Rectal smooth muscle tissue (tissue), 1 donor: Measurements from ENCODE around the gene ADGRV1.
"Not testable (repeated sequence)": the region's sequence is repeated elsewhere in the genome, so short reads cannot be mapped to it uniquely, and the experiment has no call there.

Experiments
- H3K27ac ChIP-seq: one replicate; pipeline ENCODE4 v1.7.0; 2013; ENCODE audit warnings: low read depth, low read length, inconsistent platforms
- H3K27me3 ChIP-seq: one replicate; pipeline ENCODE4 v1.7.0; 2013; ENCODE audit warnings: low read length; ENCODE audit not compliant: control insufficient read depth, insufficient read depth
- H3K36me3 ChIP-seq: one replicate; pipeline ENCODE4 v1.7.0; 2013; ENCODE audit warnings: low read length; ENCODE audit not compliant: control insufficient read depth, insufficient read depth
- H3K4me1 ChIP-seq: one replicate; pipeline ENCODE4 v1.7.0; 2013; ENCODE audit warnings: low read length; ENCODE audit not compliant: control insufficient read depth, insufficient read depth
- H3K4me3 ChIP-seq: one replicate; pipeline ENCODE4 v1.7.0; 2013; ENCODE audit warnings: low read length
- H3K9ac ChIP-seq: one replicate; pipeline ENCODE4 v1.7.0; 2013; ENCODE audit warnings: low read length

Gene ADGRV1

DNA sequence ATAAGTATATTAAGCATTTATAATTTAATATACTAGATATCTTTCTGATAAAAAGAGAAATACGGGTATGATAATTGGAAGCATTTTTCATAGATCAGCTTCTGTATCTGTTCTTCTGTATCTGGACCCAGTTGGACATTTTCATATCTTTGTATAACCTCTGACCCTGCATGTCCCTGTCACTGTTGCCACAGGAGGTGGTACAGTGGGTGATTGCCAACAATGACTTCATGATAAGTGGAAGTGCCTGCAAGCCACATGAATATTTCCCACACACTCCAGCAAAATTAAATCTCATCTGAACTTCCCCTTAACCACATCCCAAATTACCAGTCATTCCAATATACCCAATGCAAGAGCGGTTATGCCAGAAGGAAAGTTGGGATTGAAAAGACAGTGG is 448.1 kb downstream of the ADGRV1 start:
- H3K4me1 ChIP-seq = no peaks in the 10 kb centered on the region
- H3K36me3 ChIP-seq = no peaks in the 10 kb centered on the region
- no peaks in the 10 kb centered on the region for H3K27me3 ChIP-seq
- no peak overlapping the region for H3K27ac ChIP-seq
- H3K4me3 ChIP-seq = no peak overlapping the region
- no peak overlapping the region for H3K9ac ChIP-seq

GRCh38 chr5:91007251-91007650 is 448.7 kb downstream of the ADGRV1 start:
- H3K9ac ChIP-seq = no peak overlapping the region
- no peaks in the 10 kb centered on the region for H3K27me3 ChIP-seq
- H3K4me3 ChIP-seq = no peak overlapping the region
- H3K27ac ChIP-seq = no peak overlapping the region
- no peaks in the 10 kb centered on the region for H3K4me1 ChIP-seq
- no peaks in the 10 kb centered on the region for H3K36me3 ChIP-seq

DNA sequence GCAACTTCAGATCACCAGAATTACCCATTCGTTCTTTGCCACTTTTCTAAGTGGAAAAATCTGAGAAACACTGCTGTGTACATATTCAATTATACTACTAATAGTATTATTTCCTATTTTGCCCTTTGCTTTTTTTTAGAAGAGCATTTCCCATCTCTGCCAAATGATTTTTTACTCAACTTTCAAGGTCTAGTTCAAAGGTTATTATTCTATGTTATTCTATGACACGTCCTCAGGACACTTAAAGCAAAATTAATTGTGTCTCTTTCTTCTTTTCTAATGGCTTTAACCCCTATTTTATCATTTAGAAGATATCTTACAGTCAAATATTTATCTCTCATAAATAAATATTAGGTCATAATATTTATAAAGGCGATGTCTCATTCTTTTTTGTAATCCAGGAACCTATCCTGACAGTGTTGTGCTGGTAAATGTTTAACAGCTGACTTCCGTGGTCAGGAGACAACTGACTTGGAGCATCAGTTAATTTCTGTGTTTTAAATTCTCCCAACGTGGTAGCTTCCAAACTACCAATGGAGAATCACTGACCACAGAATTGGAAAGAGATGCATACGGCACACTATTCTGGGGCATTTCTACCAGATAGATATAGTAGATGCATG is 449.3 kb downstream of the ADGRV1 start:
- H3K27ac ChIP-seq = no peak overlapping the region
- H3K36me3 ChIP-seq = no peaks in the 10 kb centered on the region
- no peak overlapping the region for H3K9ac ChIP-seq
- H3K27me3 ChIP-seq = no peaks in the 10 kb centered on the region
- H3K4me1 ChIP-seq = no peaks in the 10 kb centered on the region
- no peak overlapping the region for H3K4me3 ChIP-seq

GRCh38 chr5:91010090-91010489 is 451.5 kb downstream of the ADGRV1 start:
- Histone ChIP-seq H3K4me3 (no peak overlapping the region), H3K36me3 (no peaks in the 10 kb centered on the region), H3K27me3 (no peaks in the 10 kb centered on the region), H3K4me1 (no peaks in the 10 kb centered on the region), H3K27ac (no peak overlapping the region), H3K9ac (no peak overlapping the region)

DNA sequence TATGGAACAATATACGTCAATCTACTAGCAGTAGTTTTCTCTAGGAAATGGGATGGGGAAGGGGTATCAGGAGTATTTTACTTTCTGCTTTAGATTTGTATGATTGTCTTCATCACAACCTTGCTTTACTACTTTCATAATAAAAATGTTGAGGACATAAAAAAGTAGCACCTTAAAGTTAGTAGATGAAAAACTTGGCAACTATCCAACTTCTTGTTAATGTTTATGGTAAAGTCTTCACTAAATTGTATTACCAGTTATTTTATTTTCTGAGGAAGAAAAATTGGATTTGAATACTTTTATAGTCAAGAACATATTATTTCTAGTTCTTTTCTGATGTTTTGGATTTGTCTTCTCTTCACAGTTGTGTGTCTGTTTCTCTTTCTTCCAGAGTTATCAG is 452.4 kb downstream of the ADGRV1 start:
- Histone ChIP-seq H3K4me1 (no peaks in the 10 kb centered on the region), H3K4me3 (no peak overlapping the region), H3K9ac (no peak overlapping the region), H3K27me3 (no peaks in the 10 kb centered on the region), H3K27ac (no peak overlapping the region), H3K36me3 (no peaks in the 10 kb centered on the region)

DNA sequence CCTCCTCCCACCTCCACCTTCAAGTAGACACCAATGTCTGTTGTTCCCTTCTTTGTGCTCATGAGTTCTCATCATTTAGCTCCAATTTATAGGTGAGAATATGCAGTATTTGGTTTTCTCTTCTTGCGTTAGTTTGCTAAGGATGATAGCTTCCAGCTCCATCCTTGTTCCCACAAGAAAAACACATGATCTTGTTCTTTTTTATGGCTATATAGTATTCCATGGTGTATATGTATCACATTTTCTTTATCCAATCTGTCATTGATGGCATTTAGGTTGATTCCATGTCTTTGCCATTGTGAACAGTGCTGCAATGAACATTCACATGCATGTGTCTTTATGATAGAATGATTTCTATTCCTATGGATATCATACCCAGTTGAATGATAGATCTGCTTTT is 454.3 kb downstream of the ADGRV1 start:
- not testable (repeated sequence) for H3K36me3 ChIP-seq, H3K27me3 ChIP-seq

GRCh38 chr5:91016322-91016721 is 457.7 kb downstream of the ADGRV1 start:
- Histone ChIP-seq H3K36me3 (no peaks in the 10 kb centered on the region), H3K9ac (no peak overlapping the region), H3K4me1 (peaks cover 7% of the 10 kb centered on the region), H3K27me3 (no peaks in the 10 kb centered on the region), H3K4me3 (no peak overlapping the region), H3K27ac (no peak overlapping the region)

More for the DNA sequence above, 454.3 kb downstream of the ADGRV1 start:
- not testable (repeated sequence) for H3K4me1 ChIP-seq, H3K9ac ChIP-seq, H3K4me3 ChIP-seq, H3K27ac ChIP-seq

DNA sequence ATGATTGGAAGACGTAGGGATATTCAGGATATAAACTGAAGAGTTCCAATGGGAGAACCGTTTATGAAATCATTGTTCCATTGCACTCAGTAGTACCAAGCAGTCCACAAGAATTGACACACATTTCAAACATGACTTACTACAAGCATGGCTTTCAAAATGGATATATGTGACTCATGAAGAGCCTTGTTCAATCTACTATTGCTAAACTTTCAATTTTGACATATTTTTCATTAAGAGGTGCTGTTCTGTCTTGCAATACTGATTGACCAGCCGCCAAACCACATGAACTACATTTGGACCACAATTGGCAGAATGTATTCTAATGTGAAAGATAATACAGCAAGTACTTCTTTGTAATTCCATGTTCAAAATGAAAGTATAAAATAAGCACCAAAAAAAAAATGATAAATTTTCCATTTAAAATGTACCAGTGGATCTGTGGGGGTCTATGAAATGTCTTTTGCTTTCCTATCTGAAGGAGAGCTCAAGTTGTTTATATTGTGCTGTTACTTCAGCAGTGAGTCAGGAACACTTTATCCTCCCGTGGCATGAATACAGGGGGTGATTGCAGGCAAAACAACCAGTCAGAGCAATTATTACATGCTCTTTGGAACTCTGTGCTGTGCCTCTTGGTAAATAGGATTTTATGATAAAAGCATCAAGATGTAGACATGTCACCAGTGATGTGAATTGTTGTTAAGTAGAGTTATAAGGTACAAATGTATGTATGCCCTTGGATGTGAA is 458.5 kb downstream of the ADGRV1 start:
- Histone ChIP-seq H3K4me3 (no peak overlapping the region), H3K27me3 (no peaks in the 10 kb centered on the region), H3K9ac (no peak overlapping the region), H3K36me3 (no peaks in the 10 kb centered on the region), H3K4me1 (peaks cover 7% of the 10 kb centered on the region), H3K27ac (no peak overlapping the region)

DNA sequence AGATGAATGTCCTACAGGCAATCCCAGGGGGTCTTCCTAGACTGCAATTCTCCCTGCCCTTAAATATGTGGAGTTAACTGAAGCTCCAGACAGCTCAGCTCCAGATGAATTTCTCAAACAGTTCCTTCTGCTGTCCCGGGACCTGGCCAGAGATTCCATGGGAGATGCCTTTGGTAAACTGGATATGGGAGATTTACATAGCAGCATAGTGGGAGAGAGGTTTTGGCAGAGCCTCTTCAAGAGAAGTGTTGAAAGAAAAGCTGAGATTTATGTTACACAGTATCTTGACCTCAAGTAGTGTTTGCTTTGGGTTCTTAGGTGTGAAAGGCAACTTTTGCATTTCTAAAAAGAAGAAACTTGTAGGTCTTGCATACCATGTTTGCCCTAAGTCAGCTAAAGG is 459.6 kb downstream of the ADGRV1 start:
- H3K27ac ChIP-seq = no peak overlapping the region
- H3K36me3 ChIP-seq = no peaks in the 10 kb centered on the region
- no peak overlapping the region for H3K4me3 ChIP-seq
- no peak overlapping the region for H3K9ac ChIP-seq
- H3K4me1 ChIP-seq = peaks cover 14% of the 10 kb centered on the region
- no peaks in the 10 kb centered on the region for H3K27me3 ChIP-seq

GRCh38 chr5:91018712-91019371 is 460.2 kb downstream of the ADGRV1 start:
- Histone ChIP-seq H3K27me3 (no peaks in the 10 kb centered on the region), H3K27ac (no peak overlapping the region), H3K4me1 (peaks cover 18% of the 10 kb centered on the region), H3K36me3 (no peaks in the 10 kb centered on the region), H3K9ac (no peak overlapping the region), H3K4me3 (no peak overlapping the region)

GRCh38 chr5:91020065-91020800 is 461.6 kb downstream of the ADGRV1 start:
- Histone ChIP-seq H3K4me3 (no peak overlapping the region), H3K27me3 (no peaks in the 10 kb centered on the region), H3K36me3 (no peaks in the 10 kb centered on the region), H3K9ac (no peak overlapping the region), H3K4me1 (peaks cover 21% of the 10 kb centered on the region), H3K27ac (no peak overlapping the region)

GRCh38 chr5:91022518-91022917 is 463.9 kb downstream of the ADGRV1 start:
- H3K9ac ChIP-seq = no peak overlapping the region
- no peak overlapping the region for H3K27ac ChIP-seq
- no peaks in the 10 kb centered on the region for H3K36me3 ChIP-seq
- no peaks in the 10 kb centered on the region for H3K27me3 ChIP-seq
- H3K4me3 ChIP-seq = no peak overlapping the region
- peaks cover 22% of the 10 kb centered on the region for H3K4me1 ChIP-seq
